Smooth muscle cell of the pulmonary artery (primary cell): ENCODE results near the gene ZNF354C. TPM values are rescaled to one million over a fixed set of nuclear protein-coding genes. Genes with fewer than 3 reads are reported as not detected.

Experiments
- total RNA-seq: library from RNA; depleted of rRNA; stranded (reverse); fragments of >200 nt; gene quantifications from 2 replicates; pipeline ENCODE4 v1.2.3, GENCODE V29; 2014

ZNF354C gene
- total RNA-seq: 7.7 and 8.5 TPM in 2 replicates

DNA sequence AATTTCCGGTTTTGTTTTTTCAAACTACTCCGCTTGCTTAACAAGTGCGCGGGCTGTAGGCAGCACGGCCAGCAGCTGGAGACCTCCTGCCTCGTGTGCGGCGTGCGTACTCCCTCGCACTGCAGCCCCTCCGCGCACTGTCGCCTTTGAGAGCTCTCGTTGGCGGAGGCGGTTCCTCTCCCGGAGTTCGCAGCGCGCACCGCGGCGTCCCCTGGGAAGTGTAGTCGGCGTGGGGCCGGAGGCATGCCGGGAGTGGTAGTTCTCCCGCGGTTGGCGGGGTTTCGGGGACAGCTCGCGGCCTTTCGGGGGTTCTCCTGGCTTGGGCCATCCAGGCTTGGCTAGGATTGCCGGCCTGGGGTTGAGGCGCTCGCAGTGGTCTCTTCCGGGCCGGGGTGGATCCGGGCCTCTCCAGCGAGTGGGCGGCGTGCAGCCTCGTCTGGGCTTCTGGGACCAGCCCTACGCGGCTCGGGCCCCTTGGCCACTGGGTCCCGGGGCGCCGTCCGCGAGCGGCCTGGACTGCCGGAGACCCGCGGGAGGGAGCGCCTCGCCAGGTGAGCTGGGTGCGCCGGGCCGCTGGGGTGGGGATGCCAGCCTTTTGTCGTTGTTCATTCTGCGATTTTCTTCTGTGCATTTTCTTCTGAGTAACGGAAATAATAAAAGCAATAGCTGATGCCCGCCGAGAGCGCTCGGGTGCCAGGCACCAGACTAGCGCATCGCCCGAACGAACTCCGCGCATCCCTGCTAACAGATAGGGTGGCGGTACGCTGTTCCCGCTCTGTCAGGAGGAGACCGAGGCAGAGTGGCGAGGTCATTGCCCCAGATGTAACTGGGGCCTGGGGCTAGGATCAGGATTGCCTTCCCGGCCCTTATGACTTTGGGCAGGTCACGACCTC lies at the start of gene ZNF354C:
Gene ZNF354C (plus strand): TSS at position 258 of the 893 bp plus-strand sequence. CDS start 1,696 bp downstream, outside the sequence.

DNA sequence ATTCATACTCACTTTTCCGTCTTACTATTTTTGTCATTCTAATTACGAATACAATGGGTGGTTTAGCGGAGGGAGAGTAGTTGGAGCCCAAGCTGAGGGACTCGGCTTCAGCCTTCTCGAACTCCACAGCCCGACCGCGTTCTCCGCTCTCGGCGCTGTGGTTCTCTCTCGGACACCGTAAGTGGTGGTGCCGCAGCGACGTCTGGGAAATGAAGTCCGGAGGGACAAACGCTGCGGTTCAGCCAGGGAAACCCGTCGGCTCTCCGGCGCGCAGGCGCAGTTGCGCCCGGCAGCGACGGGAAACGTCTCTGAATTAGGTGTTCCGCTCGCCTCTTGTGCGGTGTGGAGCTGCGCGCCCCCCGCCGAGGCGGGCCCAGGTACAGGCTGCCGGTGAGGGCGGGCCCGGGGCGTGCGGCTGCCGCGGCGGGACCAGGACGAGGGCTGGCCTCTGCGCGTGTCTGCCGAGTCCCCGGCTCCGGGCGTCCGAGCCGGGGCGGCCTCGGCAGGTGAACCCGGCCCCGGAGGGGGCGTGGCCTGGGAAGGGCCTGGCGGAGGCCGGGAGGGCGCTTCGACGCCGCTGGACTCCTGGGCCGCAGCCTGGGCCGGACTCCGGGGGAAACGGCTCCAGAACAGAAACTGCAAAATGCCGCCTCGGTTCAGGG lies 36.5 kb upstream of the ZNF354C start, which contains the start of gene ZNF879:
Gene ZNF879 (plus strand): TSS at position 277 of the 662 bp plus-strand sequence. CDS start 1,201 bp downstream, outside the sequence.

Other genes starting within 250 kb of the ZNF354C start
- 5.1 and 6.4 TPM in 2 replicates for gene ZNF354B, start 200.4 kb upstream of the ZNF354C start, total RNA-seq
- gene ZFP2, start 164.5 kb upstream of the ZNF354C start, total RNA-seq: 0.69 and 0.78 TPM in 2 replicates
- 1.9 and 2.8 TPM in 2 replicates for gene ZNF454, start 119.2 kb upstream of the ZNF354C start, total RNA-seq
- not detected in 2 replicates for gene GRM6, start 65.1 kb upstream of the ZNF354C start, total RNA-seq
- gene ZNF879, start 36.6 kb upstream of the ZNF354C start, total RNA-seq: 4.1 and 4.6 TPM in 2 replicates